GM21367 (cell line): Measurements from ENCODE around the gene NEDD9.

Experiments used
- ATAC-seq: cut with Tn5 transposase; IDR thresholded peaks from one replicate; pipeline ENCODE4 v1.9.1; 2021; ENCODE audit not compliant: unreplicated experiment

NEDD9 gene

GRCh38 chr6:11219400-11219834, 13.1 kb downstream of the NEDD9 start:
- no peak for ATAC-seq

DNA sequence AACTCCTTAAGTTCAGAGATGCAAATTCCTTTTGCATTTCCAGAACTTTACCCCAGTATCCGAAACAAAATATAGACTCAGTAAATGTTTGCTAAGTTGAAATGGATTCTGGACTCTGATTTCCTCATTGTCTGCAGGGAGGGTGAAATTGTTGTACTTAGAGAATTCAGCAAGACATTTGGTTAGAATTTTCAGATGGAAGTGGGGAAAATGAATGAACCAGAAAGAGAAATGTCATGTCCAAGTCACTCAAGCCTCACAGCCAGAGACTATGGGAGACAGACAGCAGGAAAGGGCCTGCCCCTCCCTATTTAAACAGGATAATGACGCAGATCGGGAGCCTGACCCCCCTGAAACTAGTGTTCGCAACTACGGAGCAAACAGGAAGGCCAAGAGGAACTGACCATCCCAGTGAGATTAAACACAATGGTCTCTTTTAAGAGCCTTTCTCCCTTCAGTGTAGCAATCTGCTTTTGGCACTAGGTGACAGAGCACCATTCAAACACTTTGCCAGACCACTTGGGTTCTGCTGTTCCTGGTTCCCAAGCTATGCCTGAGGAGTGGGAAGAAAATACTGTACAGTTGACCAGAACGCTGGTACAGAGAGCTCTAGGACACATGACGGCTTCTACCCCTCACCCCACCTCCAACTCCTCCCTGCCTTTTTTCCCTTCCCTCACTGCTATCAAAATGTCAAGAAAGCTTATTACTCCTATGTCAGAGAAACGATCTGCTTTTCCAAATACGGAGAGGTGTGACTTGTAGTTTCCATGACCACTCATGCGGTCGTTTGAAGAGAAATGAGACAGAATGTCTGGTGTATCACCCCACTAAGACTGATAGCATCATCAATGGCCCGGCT, 13.7 kb downstream of the NEDD9 start:
- ATAC-seq, result no peak

- no peak for ATAC-seq
These were observed 14.4 kb downstream of the NEDD9 start for GRCh38 chr6:11218102-11218442.

GRCh38 chr6:11217360-11218101, 14.9 kb downstream of the NEDD9 start:
- no peak for ATAC-seq

GRCh38 chr6:11215773-11216172, 16.7 kb downstream of the NEDD9 start:
- ATAC-seq, result no peak

DNA sequence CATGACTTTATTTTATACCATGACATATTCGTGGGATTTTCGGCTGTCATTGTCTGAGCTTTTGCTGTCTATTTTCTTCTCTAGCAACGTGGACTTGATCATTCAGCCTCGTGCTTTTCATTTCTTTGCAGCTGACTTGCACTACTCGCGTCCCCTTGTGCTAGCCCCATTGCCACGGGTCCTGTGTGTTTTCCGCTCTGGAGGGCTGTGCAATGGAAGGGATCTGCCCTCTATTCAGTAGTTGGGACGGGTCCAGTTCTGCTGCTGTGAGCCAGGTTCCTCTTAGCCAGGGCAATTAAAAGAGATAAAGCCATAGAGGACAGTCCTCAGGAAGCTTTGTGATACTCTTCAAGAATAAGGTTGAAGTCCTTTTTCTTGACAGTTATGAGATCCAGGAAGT, 17.6 kb downstream of the NEDD9 start:
- ATAC-seq, result no peak

- ATAC-seq, result no peak
These were observed 18.2 kb downstream of the NEDD9 start for GRCh38 chr6:11214084-11214833.

DNA sequence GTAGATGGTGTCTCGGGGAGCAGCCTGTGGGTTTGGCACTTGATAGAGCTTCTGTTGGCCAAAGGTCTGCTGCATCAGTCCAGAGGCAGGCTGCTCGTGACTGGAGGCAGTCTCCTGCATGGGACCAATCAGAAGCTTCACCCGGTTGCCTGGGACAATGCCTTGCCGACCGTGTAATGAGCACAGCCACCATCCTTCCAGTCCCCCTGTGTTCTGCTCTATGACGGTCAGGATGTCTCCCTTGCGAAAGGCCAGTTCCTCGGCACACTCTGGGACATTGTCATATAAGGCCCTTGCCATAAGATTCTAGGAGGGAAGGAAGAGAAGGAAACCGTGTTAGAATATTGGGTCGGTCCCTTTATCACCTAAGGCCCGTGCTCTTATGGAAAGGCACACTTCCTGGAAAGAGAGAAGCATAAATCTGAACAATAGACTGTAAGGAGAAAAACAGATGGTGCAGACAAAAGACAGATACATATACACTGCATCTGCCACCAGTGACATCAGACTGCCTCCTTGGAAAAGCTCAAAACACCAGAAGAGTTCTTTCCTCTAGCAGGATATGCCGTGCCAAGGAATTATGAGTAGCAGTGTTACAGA, 18.9 kb downstream of the NEDD9 start:
- no peak for ATAC-seq

GRCh38 chr6:11212664-11213063, 19.8 kb downstream of the NEDD9 start:
- no peak for ATAC-seq

GRCh38 chr6:11211254-11211653, 21.2 kb downstream of the NEDD9 start:
- no peak for ATAC-seq

DNA sequence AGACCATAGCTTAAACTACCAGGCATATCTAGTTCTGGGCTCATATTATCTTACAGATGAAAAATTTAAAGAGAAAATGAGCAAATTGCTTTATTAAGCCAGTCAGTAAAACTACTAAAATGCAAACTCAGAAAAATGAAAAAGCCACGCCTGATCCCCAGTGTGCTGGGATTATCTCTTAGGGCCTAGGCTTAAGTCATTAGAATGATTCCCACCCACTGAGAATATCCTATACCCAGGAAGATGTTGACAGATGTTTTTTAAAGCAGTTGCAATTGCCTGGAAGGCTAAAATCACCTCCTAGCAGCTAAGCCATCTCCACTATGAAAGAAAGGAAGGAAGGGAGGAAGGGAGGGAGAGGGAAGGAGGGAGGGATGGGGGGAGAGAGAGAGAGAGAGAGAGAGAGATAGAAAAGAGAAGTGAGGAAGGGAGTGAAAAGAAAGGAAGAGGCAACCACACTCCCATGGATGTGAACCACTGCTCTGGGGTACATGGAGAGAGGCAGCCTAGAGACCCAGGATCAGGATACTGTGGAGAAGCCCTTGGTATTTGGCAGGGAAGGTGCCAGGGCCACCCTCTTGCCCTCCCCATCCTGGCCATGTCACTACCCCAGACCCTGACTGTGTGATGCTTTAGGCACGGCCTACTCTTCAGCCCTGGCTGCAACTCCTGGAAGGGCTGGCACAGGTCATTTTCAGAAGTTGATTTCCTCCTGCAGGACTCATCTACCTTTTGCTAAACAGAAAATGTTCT, 21.9 kb downstream of the NEDD9 start:
- ATAC-seq, result no peak

- no peak for ATAC-seq
These were observed 22.6 kb downstream of the NEDD9 start for GRCh38 chr6:11209906-11210305.

- no peak for ATAC-seq
These were observed 23.1 kb downstream of the NEDD9 start for GRCh38 chr6:11209369-11209768.

DNA sequence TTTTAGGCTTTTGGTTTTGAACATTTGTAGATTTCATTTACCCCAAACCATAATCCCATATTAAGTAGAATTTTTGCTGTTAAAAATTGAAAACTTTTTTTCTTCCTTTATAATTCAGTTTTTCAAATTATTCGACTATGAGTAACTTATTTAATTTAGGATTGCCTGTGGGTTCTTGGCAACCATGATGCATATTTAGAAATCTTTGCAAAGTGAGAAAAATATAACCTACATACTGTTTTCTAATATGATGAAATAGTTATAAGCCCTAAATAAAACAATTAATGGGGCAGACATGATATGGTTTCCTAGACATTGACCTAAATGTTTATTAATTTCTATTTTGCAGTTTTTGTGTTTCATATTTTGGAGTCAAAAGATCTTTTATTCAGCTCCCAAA, 23.6 kb downstream of the NEDD9 start:
- ATAC-seq, result no peak

DNA sequence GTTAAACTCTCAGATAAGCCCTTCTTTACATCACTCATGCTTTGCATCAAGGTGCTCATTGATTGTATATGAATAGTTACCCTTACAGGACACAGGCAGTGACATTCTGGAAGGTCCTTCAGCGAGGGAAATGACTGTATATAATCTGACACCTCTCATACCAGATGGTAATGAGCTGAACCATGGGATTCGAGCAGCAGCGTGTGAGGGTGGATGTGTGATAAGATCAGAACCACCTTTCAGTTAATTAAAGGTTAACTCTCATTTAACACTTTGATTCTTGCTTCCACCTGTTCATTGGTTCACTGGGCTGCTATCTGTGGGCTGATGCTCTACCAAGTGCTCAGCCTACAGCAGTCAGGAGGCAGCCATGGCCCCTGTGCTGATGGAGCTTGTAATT, 24.2 kb downstream of the NEDD9 start:
- no peak for ATAC-seq

DNA sequence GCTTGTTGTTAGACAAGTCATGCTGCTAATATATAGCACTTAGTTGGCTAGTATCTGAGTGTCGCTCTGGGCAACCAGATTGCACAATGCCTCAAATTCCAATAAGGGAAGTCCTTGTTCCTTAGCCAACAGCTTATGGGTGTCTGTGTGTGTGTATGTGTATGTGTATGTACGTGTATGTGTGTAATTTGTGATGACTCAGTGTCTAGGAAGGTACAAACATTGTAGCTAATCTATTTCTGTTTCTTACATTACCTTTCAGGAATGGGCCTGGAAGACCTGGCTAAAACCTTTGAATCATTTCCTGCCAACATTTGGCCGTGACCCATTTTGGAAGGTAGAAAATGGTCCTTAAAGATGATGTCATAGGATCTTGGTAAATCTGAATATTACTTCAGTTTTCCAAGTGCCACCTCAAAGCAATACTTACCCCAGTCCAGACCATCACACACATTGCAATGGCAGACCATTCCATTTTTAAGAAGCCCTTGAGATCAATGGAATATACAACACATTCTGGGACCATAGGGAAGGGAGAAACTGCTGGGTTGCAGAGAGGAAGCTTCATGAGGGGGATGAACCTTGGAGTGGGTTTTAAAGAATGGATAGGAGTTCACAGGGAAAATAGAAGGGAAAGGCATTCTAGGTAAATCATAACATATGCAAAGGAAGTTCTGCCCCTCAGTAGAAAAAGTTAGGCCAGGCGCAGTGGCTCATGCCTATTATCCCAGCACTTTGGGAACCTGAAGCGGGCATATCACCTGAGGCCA, 25.1 kb downstream of the NEDD9 start:
- no peak for ATAC-seq

GRCh38 chr6:11206576-11206975, 25.9 kb downstream of the NEDD9 start:
- no peak for ATAC-seq

DNA sequence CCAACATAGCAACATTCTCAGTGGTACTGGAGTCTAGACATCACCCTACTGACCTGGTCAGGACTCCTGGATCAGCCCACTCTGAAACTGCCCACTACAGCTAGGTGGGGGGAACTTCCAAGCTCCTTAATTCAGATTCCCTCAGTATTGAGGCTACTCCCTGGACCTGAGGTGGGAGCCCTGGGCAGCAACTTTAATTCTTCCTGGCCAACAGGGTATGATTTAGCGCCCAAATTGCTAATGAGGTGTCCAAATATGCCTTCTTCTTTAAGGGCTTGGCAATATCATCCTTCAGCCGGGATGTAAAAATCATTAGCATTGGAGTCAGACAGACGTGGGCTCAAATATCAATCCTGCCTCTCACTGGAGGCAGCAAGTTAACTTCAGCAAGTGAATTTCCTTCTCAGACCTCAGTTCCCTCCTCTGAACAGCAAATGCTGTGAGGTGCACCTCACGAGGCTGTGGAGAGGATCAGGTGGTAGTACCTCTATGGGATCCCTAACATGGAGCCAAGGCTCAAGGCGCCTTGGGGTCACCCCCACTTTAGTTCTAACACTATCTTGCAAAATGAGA, 27.6 kb downstream of the NEDD9 start:
- no peak for ATAC-seq

- no peak for ATAC-seq
These were observed 28.5 kb downstream of the NEDD9 start for GRCh38 chr6:11204005-11204399.
